Liver (tissue), 3 donors: ENCODE measurements around the gene STOML1.

Experiments
- CTCF ChIP-seq: fragments of 150-350 bp; IDR thresholded peaks from 2 replicates; pipeline ENCODE4 v1.5.1; 2017; ENCODE audit warnings: improper control_type of control experiment, low read depth, low read length; ENCODE audit not compliant: missing input control
- EGR1 ChIP-seq, 2 donors: IDR thresholded peaks; 2 replicates each; pipeline ENCODE4 v1.6.1; 2016 to 2018; ENCODE audit warnings: antibody characterized with exemption in 2 of 2, low read depth in 2 of 2
- FOXA1 ChIP-seq: IDR thresholded peaks from 2 replicates; pipeline ENCODE4 v1.6.1; 2016; ENCODE audit warnings: antibody characterized with exemption
- JUND ChIP-seq, 2 donors: IDR thresholded peaks; 2 replicates each; pipeline ENCODE4 v1.6.1; 2016; ENCODE audit warnings: antibody characterized with exemption in 2 of 2
- RAD21 ChIP-seq, 2 donors: IDR thresholded peaks; 2 replicates each; pipeline ENCODE4 v1.6.1; 2016; ENCODE audit warnings: antibody characterized with exemption in 2 of 2, mild to moderate bottlenecking in 2 of 2
- SP1 ChIP-seq: IDR thresholded peaks from 2 replicates; pipeline ENCODE4 v1.6.1; 2018; ENCODE audit warnings: antibody characterized with exemption, mild to moderate bottlenecking
- TAF1 ChIP-seq: conservative IDR thresholded peaks from 2 replicates; pipeline ENCODE4 v1.6.1; 2016; ENCODE audit warnings: antibody characterized with exemption, mild to moderate bottlenecking
- YY1 ChIP-seq: IDR thresholded peaks from 2 replicates; pipeline ENCODE4 v1.6.1; 2016; ENCODE audit warnings: antibody characterized with exemption, mild to moderate bottlenecking
- ZBTB33 ChIP-seq: IDR thresholded peaks from 2 replicates; pipeline ENCODE4 v1.6.1; 2016; ENCODE audit warnings: antibody characterized with exemption
- donor health status: healthy.
- donor health status: healthy.

- TF ChIP-seq CTCF: no peak
- no peak for TF ChIP-seq FOXA1
- TF ChIP-seq SP1: no peak
- no peak for TF ChIP-seq JUND (IDR thresholded peaks at IDR 0.05)
- TF ChIP-seq EGR1 (IDR thresholded peaks at IDR 0.05; ENCODE audit: low read depth in 2 of 2): no peak
- no peak for TF ChIP-seq ZBTB33
- no peak for TF ChIP-seq TAF1
- no peak for TF ChIP-seq YY1
- no peak for TF ChIP-seq RAD21 (IDR thresholded peaks at IDR 0.05)
These were observed 47.6 kb downstream of the STOML1 start for GRCh38 chr15:73944161-73945129.
